NB4 (cell line): ENCODE measurements around the gene MPP2.

Source experiments
- DNase-seq: peaks from one replicate; pipeline ENCODE4 v3.0.0; 2010; ENCODE audit warnings: low read depth
- H3K4me3 ChIP-seq: one replicate; pipeline ENCODE4 v1.5.1; 2011; ENCODE audit warnings: mild to moderate bottlenecking, low read depth, low read length, moderate library complexity
- CTCF ChIP-seq: IDR thresholded peaks from one replicate; pipeline ENCODE4 v1.5.1; 2012; ENCODE audit warnings: low read depth, low read length
- MAX ChIP-seq: IDR thresholded peaks from 2 replicates; pipeline ENCODE4 v1.6.1; 2011; ENCODE audit warnings: low read depth, low read length
- MYC ChIP-seq: IDR thresholded peaks from 2 replicates; pipeline ENCODE4 v1.6.1; 2011; ENCODE audit warnings: low read depth, low read length
- POLR2A ChIP-seq: IDR thresholded peaks from 2 replicates; pipeline ENCODE4 v1.6.1; 2011; ENCODE audit warnings: mild to moderate bottlenecking; ENCODE audit not compliant: insufficient read length; ENCODE audit errors: extremely low read depth

MPP2 gene

GRCh38 chr17:43832168-43832975 lies 75.0 kb downstream of the MPP2 start:
- H3K4me3 ChIP-seq = no peak overlapping the region
- DNase-seq = no peak
- TF ChIP-seq MAX = no peak
- no peak for TF ChIP-seq CTCF
- no peak for TF ChIP-seq POLR2A
- TF ChIP-seq MYC = no peak

- no peak for DNase-seq
- no peak overlapping the region for H3K4me3 ChIP-seq
- no peak for TF ChIP-seq POLR2A
Observed at GRCh38 chr17:43831633-43832032, 75.7 kb downstream of the MPP2 start.

GRCh38 chr17:43830510-43831140 lies 76.7 kb downstream of the MPP2 start:
- TF ChIP-seq MYC (no peak), CTCF (no peak), MAX (no peak), POLR2A (no peak)
- H3K4me3 ChIP-seq = no peak overlapping the region
- DNase-seq = no peak

- no peak for DNase-seq
- TF ChIP-seq MAX = no peak
- no peak for TF ChIP-seq MYC
- no peak for TF ChIP-seq POLR2A
- TF ChIP-seq CTCF = no peak
- no peak overlapping the region for H3K4me3 ChIP-seq
Observed at GRCh38 chr17:43829738-43830137, 77.6 kb downstream of the MPP2 start.

GRCh38 chr17:43827596-43827995 lies 79.7 kb downstream of the MPP2 start:
- no peak for DNase-seq
- no peak overlapping the region for H3K4me3 ChIP-seq
- no peak for TF ChIP-seq MYC
- no peak for TF ChIP-seq POLR2A
- TF ChIP-seq CTCF = no peak
- TF ChIP-seq MAX = no peak

GRCh38 chr17:43826206-43826605 lies 81.1 kb downstream of the MPP2 start:
- H3K4me3 ChIP-seq = no peak overlapping the region
- no peak for DNase-seq
- TF ChIP-seq POLR2A = no peak
- no peak for TF ChIP-seq MAX
- TF ChIP-seq MYC = no peak
